HG02840 (cell line): Measurements from ENCODE around the gene SHC3.

Experiments used
- ATAC-seq: cut with Tn5 transposase; IDR thresholded peaks from one replicate; pipeline ENCODE4 v1.9.1; 2021; ENCODE audit warnings: mild to moderate bottlenecking, moderate library complexity, moderate number of reproducible peaks; ENCODE audit not compliant: unreplicated experiment, low FRiP score

SHC3 gene

GRCh38 chr9:88971131-88971960, 207.3 kb downstream of the SHC3 start:
- ATAC-seq: no peak

DNA sequence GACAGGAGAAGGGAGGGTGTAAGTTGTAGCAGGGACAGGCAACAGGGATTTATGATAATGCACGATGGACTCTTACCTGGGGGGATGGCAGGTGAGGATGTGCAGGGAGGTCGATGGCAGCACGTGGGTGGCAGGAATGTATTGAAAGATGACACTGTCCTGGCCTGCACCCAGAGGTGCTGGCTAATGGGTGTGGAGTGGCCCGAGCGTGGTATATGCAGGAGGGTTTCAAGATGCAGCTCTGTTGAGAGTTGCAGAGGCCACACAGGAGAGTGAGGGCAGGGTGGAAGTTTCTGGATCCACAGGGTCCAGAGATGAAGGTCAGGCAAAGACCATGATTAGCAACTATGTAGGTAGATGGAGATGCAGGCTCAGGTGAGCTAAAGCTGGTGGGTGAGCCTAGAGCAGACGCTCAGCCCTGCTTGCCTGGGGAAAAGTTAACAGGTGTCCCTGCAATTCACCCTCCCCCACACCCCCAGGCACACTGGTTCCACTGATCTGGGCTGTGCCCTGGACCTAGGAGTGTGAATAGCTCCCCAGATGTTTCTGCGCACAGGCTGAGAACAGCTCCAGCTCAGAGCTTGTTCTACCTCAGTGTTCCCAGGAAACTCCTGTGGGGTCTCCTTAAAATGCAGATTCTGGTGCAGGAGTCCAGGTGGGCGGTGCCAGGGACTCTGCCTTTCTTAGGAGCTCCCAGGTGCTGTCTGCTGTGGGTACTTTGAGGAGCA, 208.8 kb downstream of the SHC3 start:
- no peak for ATAC-seq

- no peak for ATAC-seq
Measured at GRCh38 chr9:88968799-88969198, 209.8 kb downstream of the SHC3 start.

DNA sequence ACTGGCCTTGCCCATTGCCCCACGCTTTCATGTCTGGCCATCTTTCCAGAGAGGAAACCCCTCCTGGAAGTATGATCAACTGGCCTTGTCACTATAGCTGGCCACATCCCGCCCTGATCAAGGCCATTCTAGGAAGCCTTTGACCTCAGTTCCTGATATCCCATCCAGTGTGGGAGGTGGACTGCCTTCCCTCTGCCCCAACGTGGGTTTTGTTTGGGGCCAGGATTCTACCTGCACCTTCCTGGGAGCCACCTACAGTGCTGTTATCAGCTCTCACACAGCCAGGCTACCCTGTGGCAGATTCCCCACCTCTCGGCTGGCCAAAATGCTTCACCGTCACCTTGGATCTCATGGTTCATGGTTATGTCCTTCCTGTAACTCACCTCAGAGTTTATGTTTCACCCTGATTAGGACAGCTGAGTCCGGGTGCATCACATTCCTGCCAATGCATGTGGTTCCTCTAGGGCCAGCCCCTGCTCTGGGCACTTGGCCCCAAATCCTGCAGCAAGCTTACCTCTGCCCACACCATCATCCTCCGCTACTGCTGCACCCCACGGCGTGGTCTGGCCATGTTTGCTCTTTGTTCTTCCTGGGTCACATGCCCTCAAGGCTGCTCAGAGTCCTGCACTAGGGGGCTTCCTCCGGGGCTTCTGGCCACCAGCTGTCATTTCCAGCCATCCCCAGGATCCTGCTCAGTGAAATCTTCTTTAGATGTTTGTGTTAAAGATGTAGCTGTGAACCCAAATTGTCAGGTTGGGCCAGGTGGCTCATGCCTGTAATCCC, 211.5 kb downstream of the SHC3 start:
- ATAC-seq: no peak

DNA sequence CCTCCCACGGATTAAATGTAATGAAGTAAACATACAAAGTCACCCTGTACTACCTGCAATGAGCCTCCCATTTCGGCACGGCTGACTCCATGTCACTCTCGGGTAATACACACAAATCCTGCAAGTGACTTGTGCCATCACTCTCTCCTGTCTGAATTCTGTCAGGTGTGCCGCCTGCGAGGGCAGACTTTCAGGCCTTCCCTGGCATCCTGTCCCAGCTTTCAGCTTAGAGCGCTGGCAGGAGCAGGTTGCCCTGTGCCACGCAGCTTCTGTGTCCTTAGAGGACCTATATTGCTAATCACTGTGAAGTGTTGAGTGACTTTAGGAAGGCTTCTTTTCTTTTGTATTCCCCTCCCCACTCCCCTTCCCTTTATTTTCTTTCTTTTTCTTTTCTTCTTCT, 213.1 kb downstream of the SHC3 start:
- no peak for ATAC-seq

DNA sequence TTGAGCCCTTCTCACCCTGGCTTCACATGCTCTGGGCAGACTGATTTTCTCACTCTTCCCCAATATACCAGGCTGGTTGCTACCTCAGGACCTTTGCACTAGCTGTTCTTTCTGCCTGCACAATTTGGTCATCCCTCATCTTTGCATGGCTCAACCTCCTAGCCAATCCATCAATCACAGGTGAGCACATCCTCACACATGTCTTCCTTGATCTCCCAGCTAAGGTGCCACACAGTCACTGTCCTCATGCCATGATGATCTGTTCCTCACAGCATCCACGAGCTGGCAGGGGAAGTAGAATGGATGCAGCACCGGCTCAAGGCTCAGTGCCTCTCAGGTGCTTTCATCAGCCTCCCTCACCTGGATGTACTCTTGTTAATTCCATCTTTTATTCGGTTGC, 218.0 kb downstream of the SHC3 start:
- ATAC-seq: no peak

DNA sequence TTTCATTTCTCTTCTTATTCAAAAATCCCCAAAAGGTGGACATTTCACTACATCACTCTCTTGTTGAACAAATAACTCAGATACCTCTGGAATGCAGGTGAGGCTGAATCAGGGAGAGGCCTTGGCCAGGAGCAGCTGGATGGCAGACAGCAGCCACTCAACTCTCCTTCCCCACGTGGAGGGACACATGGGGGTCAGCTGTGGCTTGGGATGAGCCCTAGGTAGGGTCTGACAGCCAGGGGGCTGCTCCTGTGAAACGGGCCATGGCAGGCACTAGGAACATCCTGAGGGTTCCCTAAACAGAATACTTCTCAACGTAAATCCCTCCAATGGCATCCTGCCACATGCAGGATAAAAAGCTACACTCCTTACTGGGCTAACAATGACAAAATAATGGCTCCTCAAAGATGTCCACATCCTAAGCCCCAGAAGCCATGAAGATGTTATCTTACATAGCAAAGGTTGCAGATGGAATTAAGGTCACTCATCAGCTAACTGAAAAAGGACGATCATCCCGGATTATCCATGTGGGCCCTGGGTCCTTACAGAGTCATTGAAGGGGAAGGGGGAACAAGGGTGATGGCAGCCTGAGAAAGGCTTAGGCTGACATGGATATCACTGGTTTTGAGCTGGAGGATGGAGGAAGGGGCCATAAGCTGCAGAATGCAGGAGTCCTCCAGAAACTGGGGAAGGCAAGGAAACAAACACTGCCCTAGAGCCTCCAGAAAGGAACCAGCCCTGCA, 218.7 kb downstream of the SHC3 start:
- no peak for ATAC-seq

GRCh38 chr9:88957526-88957925, 221.1 kb downstream of the SHC3 start:
- no peak for ATAC-seq
